Gastrocnemius medialis (tissue), 4 donors: ENCODE results near the gene SURF4.

Experiments
- CTCF ChIP-seq, 5 experiments: fragments of 450-650 bp in 3 of 5; fragments of 200-600 bp in 2 of 5; sonication (generic) in 2 of 5; IDR thresholded peaks in 4 of 5; conservative IDR thresholded peaks in 1 of 5; 1 replicate in 4 of 5; 2 replicates in 1 of 5; pipeline ENCODE4 v1.5.1; 2016 to 2019; ENCODE audit warnings: antibody characterized with exemption in 5 of 5, mild to moderate bottlenecking in 3 of 5, moderate library complexity in 3 of 5
- POLR2A ChIP-seq, 2 donors: fragments of 450-650 bp; IDR thresholded peaks; one replicate each; pipeline ENCODE4 v1.6.1; 2017; ENCODE audit warnings: antibody characterized with exemption in 2 of 2, mild to moderate bottlenecking in 2 of 2, moderate library complexity in 2 of 2

- TF ChIP-seq POLR2A (IDR thresholded peaks at IDR 0.05) (no peak), CTCF (IDR thresholded peaks at IDR 0.05 in 4 of 5, conservative IDR thresholded peaks at IDR 0.05 in 1 of 5) (no peak)
Measured at GRCh38 chr9:133402689-133403088, 26.8 kb upstream of the SURF4 start.
